ENCODE measurements around the gene TADA2B. TPM values are rescaled to one million over a fixed set of nuclear protein-coding genes. Genes with fewer than 3 reads are reported as not detected.

Gene TADA2B
- total and polyA plus RNA-seq, 11 donors = 15.3 to 40.2 (median 30.8) TPM

DNA sequence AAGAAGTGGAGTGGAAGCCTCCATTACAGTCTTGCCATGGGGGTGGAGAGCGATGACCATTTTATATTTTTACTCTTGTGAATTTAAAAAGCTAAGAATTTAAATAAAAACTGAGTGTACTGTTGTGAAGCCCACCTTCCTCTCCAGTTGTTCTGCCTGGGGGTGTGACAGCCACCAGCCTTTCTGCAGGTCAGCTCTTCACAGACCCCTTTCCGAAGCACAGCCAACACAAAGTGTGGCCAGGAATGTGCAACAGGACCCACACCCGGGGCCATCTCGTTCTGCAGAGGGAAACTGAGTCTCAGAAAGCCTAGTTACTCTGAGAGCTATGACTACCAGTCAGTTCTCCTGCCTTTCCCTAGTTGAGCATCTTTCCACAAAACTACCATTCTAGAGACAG is 23.3 kb downstream of the TADA2B start:
- TF ChIP-seq, protein P1, sequence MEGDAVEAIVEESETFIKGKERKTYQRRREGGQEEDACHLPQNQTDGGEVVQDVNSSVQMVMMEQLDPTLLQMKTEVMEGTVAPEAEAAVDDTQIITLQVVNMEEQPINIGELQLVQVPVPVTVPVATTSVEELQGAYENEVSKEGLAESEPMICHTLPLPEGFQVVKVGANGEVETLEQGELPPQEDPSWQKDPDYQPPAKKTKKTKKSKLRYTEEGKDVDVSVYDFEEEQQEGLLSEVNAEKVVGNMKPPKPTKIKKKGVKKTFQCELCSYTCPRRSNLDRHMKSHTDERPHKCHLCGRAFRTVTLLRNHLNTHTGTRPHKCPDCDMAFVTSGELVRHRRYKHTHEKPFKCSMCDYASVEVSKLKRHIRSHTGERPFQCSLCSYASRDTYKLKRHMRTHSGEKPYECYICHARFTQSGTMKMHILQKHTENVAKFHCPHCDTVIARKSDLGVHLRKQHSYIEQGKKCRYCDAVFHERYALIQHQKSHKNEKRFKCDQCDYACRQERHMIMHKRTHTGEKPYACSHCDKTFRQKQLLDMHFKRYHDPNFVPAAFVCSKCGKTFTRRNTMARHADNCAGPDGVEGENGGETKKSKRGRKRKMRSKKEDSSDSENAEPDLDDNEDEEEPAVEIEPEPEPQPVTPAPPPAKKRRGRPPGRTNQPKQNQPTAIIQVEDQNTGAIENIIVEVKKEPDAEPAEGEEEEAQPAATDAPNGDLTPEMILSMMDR (IDR thresholded peaks at IDR 0.05) = no peak
- TF ChIP-seq POLR2A (IDR thresholded peaks at IDR 0.05) = no peak
- ATAC-seq (no peak), DNase-seq (no peak)
- 82 to 93% (median 87%) methylated on average over 4 of the region's 4 CpGs for WGBS, 4 donors
- Histone ChIP-seq H3K4me1 (peaks cover 3 to 41% (median 22%) of the 10 kb centered on the region in 12 donors), H3K27ac (peak overlapping the region in 2 of 12 donors; percentile 88 to 94), H3K27me3 (no peaks in the 10 kb centered on the region), H3K36me3 (peaks cover 0 to 40% (median 33%) of the 10 kb centered on the region in 9 donors), H3K9me3 (no peaks in the 10 kb centered on the region), H3K4me3 (peak overlapping the region in 10 of 12 donors; percentile 77 to 99 (median 92))
- intact Hi-C loops (cut with DNase I) = loop anchor here in 4 of 10 donors (2.0 to 5.0 kb wide), 5 partner anchors 22 to 284 kb away; partner anchors contain the start of genes KIAA0232 (in 1 of the 4) and TBC1D14 (in 1 of the 4)

DNA sequence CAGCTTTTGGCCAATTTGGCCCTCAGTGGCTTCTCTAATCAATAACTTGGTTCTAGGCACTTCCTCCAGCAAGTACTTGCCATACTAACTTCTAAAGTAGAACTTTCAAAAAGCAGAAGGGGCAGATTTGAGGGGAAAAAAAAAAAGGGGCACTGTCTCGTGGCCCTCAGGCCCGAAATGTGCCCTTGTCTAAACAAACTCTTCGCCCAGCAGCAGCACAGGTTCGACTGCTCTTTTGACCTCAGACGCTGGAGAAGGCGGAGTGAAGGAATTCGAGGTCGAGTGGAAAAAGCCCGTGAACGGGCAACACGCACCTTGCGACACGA is 23.9 kb downstream of the TADA2B start:
- intact Hi-C loops (cut with DNase I) = loop anchor here in 4 of 10 donors (2.0 to 5.0 kb wide), 5 partner anchors 22 to 285 kb away; partner anchors contain the start of genes KIAA0232 (in 1 of the 4) and TBC1D14 (in 1 of the 4)

DNA sequence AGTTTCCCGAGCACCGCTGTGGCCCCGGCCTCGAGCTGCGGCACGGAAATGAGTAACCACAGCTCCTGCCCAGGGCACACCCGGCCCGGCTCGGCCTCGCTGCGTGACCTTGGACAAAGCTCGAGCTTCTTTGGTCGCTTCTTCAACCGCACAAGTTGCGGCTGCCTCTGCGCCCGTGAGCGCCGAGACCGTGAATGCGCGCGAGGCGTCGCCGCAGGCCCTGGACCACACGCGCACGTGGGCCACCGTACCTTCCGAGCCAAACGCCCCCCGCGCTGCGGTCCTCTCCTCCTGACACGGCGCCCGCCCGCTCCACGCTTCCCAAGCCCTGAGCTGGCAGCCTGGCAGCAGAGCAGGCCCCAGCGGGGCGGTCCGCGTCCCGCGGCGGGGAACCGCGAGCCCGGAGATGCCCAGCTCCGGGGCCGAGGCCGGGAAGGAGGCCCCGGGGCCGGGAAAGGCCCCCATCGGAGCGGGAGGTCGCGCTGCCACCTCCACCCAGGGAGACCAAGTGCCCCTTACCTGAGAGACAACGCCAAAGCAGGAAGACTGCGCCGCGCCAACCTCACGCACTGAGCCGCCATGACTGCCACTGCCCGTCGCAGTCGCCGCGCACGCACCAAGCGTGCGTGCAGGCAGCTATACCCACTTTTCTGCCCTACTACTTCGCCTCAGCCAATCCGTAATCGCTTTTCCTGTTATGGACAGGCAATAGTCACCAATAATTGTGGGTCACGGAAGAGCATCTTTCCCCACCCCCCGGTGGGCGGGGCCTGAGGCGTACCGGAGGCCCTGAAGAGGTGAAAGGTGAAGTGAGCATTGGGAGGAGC is 24.5 kb downstream of the TADA2B start, which contains the start of gene GRPEL1:
Gene GRPEL1 (minus strand): TSS at position 613 of the 827 bp plus-strand sequence. CDS start 32 bp downstream, at position 581.
- peaks cover 3 to 41% (median 22%) of the 10 kb centered on the region in 12 donors for H3K4me1 ChIP-seq
- ATAC-seq = peak; percentile 97 to 99 (median 98)
- peak within 1 kb of the TSS; percentile 70 to 99 (median 88) for H3K4me3 ChIP-seq
- H3K27me3 ChIP-seq = no peaks in the 10 kb centered on the region
- H3K36me3 ChIP-seq = peaks cover 0 to 28% (median 21%) of the 10 kb centered on the region in 9 donors
- WGBS, 4 donors = 0 to 1% (median 0%) methylated on average over 27 to 81 of the region's 81 CpGs
- intact Hi-C loops (cut with DNase I) = loop anchor here in 6 of 10 donors (1.0 to 5.0 kb wide), 10 partner anchors 23 to 351 kb away; partner anchors contain the start of genes TADA2B (in 5 of the 6), BLOC1S4 (in 1 of the 6), KIAA0232 (in 1 of the 6) and TBC1D14 (in 1 of the 6)
- DNase-seq = peak in 4 of 5 donors; percentile 99 to 100 (median 100)
- no peaks in the 10 kb centered on the region for H3K9me3 ChIP-seq
- TF ChIP-seq POLR2A (IDR thresholded peaks at IDR 0.05) = peak; percentile 97 to 99
- TF ChIP-seq, protein P1 (IDR thresholded peaks at IDR 0.05) = peak in 1 of 12 donors; percentile 26
- H3K27ac ChIP-seq = peak within 1 kb of the TSS; percentile 62 to 97 (median 91)

More for the DNA sequence above, 23.9 kb downstream of the TADA2B start:
- no peaks in the 10 kb centered on the region for H3K9me3 ChIP-seq
- H3K4me3 ChIP-seq = peak overlapping the region; percentile 70 to 99 (median 88)
- peaks cover 3 to 41% (median 22%) of the 10 kb centered on the region in 12 donors for H3K4me1 ChIP-seq
- H3K27me3 ChIP-seq = no peaks in the 10 kb centered on the region
- H3K27ac ChIP-seq = peak overlapping the region; percentile 25 to 97 (median 87)
- no peak for ATAC-seq
- 3 to 6% (median 4%) methylated on average over 13 of the region's 13 CpGs for WGBS, 4 donors
- TF ChIP-seq POLR2A (IDR thresholded peaks at IDR 0.05) = no peak
- TF ChIP-seq, protein P1 (IDR thresholded peaks at IDR 0.05) = no peak
- DNase-seq = no peak
- H3K36me3 ChIP-seq = peaks cover 0 to 34% (median 27%) of the 10 kb centered on the region in 9 donors
